ENCODE measurements around the gene SOX13. TPM values are rescaled to one million over a fixed set of nuclear protein-coding genes. Genes with fewer than 3 reads are reported as not detected.
A peak's percentile ranks its signal among the peaks of the same experiment; 100 is the strongest.
"Not testable (repeated sequence)": the region's sequence is repeated elsewhere in the genome, so short reads cannot be mapped to it uniquely, and the experiment has no call there.

The SOX13 gene
- total and polyA plus RNA-seq, 7 experiments from 2014 or later, result 0.24 to 10.1 (median 0.85) TPM; not detected in 2

DNA sequence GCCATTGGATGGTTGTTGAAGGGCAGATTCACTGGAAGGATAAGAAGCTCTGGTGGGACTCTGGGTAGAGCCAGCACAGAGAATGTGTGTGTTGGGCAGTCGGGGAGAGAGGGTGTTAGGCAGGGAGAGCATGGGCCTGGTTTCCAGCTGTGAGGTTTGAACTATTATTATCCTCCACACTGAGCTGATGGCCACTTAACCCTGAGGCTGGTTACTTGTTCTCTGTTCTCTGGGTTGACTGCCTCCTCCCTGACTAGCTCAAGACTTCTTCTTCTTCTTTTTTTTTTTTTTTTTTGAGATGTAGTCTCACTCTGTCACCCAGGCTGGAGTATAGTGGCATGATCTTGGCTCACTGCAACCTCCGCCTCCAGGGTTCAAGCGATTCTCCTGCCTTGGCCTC, 17.2 kb downstream of the SOX13 start:
- H3K4me1 ChIP-seq (ENCODE audit: control insufficient read depth in 2 of 2, insufficient read depth in 2 of 2, low read length in 2 of 2); H3K36me3 ChIP-seq (ENCODE audit: control insufficient read depth in 2 of 3, insufficient read depth in 3 of 3, low read length in 3 of 3); intact Hi-C loops (cut with micrococcal nuclease); DNase-seq; H3K27ac Mint-ChIP-seq; H3K36me3 Mint-ChIP-seq; H3K27ac ChIP-seq (ENCODE audit: low read depth, low read length); POLR2A ChIA-PET; H3K4me1 Mint-ChIP-seq; H3K4me3 ChIP-seq (ENCODE audit: low read length); H3K27me3 ChIP-seq (ENCODE audit: control insufficient read depth in 2 of 2, insufficient read depth in 2 of 2, low read length in 2 of 2); H3K9me3 ChIP-seq (ENCODE audit: control insufficient read depth in 2 of 3, low read length in 3 of 3); H3K4me3 Mint-ChIP-seq; ATAC-seq; H3K9me3 Mint-ChIP-seq; H3K27me3 Mint-ChIP-seq: not testable (repeated sequence)
- CTCF ChIA-PET, result interaction anchor here (0.6 kb wide), 1 partner anchor 13 kb away, joined by 4 read pairs; no protein-coding TSS in a partner anchor

DNA sequence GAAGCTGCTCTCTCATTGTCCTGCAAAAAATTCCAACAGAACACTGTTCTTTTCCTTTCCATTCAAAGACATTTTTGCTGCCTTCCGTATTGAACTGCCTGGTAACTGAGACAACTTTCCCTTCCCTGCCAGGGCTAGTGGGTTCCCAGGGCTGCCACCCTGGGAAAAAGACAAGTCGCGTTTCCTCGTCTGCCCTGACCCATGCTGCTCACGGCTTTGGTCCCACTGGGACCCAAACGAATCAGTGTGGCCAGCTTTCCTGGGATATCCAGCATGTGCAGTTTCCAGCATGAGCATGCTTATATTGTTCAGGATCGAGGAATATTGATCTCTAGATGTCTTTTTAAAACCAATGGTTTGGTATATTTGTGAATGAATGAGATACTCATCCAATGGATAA, 18.2 kb downstream of the SOX13 start:
- no peak for ATAC-seq
- intact Hi-C loops (cut with micrococcal nuclease), result no loop called here
- no peak for DNase-seq
- peaks cover 0 to 4% (median 0%) of the 10 kb centered on the region in 5 donors for H3K27me3 Mint-ChIP-seq
- Histone ChIP-seq H3K4me1 (ENCODE audit: control insufficient read depth in 2 of 2, insufficient read depth in 2 of 2, low read length in 2 of 2) (no peaks in the 10 kb centered on the region), H3K4me3 (ENCODE audit: low read length) (no peak overlapping the region), H3K27me3 (ENCODE audit: control insufficient read depth in 2 of 2, insufficient read depth in 2 of 2, low read length in 2 of 2) (no peaks in the 10 kb centered on the region), H3K27ac (ENCODE audit: low read depth, low read length) (no peak overlapping the region), H3K36me3 (ENCODE audit: control insufficient read depth in 2 of 3, insufficient read depth in 3 of 3, low read length in 3 of 3) (no peaks in the 10 kb centered on the region), H3K9me3 (ENCODE audit: control insufficient read depth in 2 of 3, low read length in 3 of 3) (no peaks in the 10 kb centered on the region)
- POLR2A ChIA-PET, result no interaction called here
- H3K36me3 Mint-ChIP-seq, result no peaks in the 10 kb centered on the region
- H3K9me3 Mint-ChIP-seq, result no peaks in the 10 kb centered on the region
- H3K4me3 Mint-ChIP-seq, result no peak overlapping the region
- CTCF ChIA-PET, result no interaction called here
- H3K27ac Mint-ChIP-seq, result no peak overlapping the region
- H3K4me1 Mint-ChIP-seq, result peaks cover 0 to 4% (median 0%) of the 10 kb centered on the region in 7 donors

DNA sequence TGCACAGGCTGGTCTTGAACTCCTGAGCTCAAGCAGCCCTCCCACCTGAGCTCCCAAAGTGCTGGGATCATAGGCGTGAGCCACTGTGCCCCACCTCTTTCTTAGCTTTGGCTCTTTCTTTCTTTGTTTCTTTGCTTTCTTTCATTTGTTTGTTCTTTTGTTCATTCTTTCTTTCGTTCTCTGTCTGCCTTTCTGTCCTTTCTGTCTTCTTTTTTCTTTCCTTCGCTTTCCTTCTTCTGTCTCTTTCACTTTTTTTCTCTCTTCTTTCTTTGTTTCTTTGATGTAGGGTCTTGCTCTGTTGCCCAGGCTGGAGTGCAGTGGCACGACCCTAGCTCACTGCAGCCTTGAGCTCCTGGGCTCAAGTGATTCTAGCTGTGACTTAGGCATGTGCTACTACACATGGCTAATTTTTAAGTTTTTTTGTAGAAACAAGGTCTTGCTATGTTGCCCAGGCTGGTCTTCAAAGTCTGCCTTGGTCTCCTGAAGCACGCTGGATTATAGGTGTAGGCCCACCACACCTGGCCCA, 18.9 kb downstream of the SOX13 start:
- DNase-seq (no peak), ATAC-seq (no peak)
- H3K27me3 ChIP-seq (ENCODE audit: control insufficient read depth in 2 of 2, insufficient read depth in 2 of 2, low read length in 2 of 2), result no peaks in the 10 kb centered on the region
- H3K36me3 Mint-ChIP-seq, result no peaks in the 10 kb centered on the region
- intact Hi-C loops (cut with micrococcal nuclease), result no loop called here
- H3K4me3 Mint-ChIP-seq, result no peak overlapping the region
- H3K9me3 ChIP-seq (ENCODE audit: control insufficient read depth in 2 of 3, low read length in 3 of 3), result no peaks in the 10 kb centered on the region
- peaks cover 0 to 4% (median 0%) of the 10 kb centered on the region in 5 donors for H3K27me3 Mint-ChIP-seq
- ChIA-PET CTCF (no interaction called here), POLR2A (no interaction called here)
- H3K4me1 ChIP-seq (ENCODE audit: control insufficient read depth in 2 of 2, insufficient read depth in 2 of 2, low read length in 2 of 2), result no peaks in the 10 kb centered on the region
- H3K27ac Mint-ChIP-seq, result no peak overlapping the region
- no peak overlapping the region for H3K27ac ChIP-seq (ENCODE audit: low read depth, low read length)
- no peaks in the 10 kb centered on the region for H3K36me3 ChIP-seq (ENCODE audit: control insufficient read depth in 2 of 3, insufficient read depth in 3 of 3, low read length in 3 of 3)
- H3K9me3 Mint-ChIP-seq, result no peaks in the 10 kb centered on the region
- H3K4me1 Mint-ChIP-seq, result peaks cover 0 to 5% (median 0%) of the 10 kb centered on the region in 7 donors
- no peak overlapping the region for H3K4me3 ChIP-seq (ENCODE audit: low read length)

DNA sequence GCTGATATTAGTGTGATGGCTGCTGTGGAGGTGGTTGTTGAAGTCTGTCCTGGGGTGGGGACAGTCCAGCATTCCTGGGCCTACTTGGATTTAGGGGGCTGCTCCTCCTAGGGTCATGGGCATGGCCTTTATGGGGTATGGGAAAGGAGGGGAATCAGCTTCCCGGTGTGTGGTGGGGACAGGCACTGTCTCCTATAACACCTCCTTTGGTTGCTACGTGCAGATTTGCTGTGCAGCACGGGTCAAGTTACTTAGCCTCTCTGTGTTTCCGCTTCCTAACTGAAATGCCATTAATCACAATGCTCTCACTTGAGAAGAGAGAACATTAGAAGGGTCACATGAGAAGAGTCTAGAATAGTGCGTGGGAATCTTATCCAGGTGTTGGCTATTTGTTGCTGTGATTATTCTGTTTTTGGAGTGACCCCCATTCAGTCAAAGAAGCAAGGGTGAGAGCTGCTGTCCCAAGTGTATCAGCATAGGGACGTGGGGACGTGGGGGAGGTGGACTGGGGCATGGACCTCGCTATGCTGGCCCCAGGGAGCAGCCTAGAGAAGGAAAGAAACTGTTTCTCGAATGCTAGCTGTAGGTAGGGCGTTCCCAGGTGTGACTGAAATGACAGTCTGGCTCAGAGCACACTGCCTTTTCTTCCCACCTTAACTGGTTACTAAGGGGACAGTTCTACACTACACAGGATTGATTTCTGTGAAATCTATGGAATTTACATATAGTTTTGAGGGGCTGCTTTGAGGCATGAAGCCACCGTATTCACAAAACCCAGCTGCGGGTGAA, 19.9 kb downstream of the SOX13 start:
- DNase-seq (no peak), ATAC-seq (no peak)
- H3K27me3 ChIP-seq (ENCODE audit: control insufficient read depth in 2 of 2, insufficient read depth in 2 of 2, low read length in 2 of 2), result no peaks in the 10 kb centered on the region
- no peaks in the 10 kb centered on the region for H3K4me1 ChIP-seq (ENCODE audit: control insufficient read depth in 2 of 2, insufficient read depth in 2 of 2, low read length in 2 of 2)
- intact Hi-C loops (cut with micrococcal nuclease), result no loop called here
- H3K27ac ChIP-seq (ENCODE audit: low read depth, low read length), result no peak overlapping the region
- Mint-ChIP-seq H3K27ac (peak overlapping the region in 1 of 9 donors; percentile 27), H3K9me3 (no peaks in the 10 kb centered on the region), H3K36me3 (no peaks in the 10 kb centered on the region), H3K4me3 (no peak overlapping the region), H3K4me1 (peaks cover 0 to 6% (median 0%) of the 10 kb centered on the region in 7 donors), H3K27me3 (peaks cover 0 to 4% (median 0%) of the 10 kb centered on the region in 5 donors)
- ChIA-PET POLR2A (no interaction called here), CTCF (no interaction called here)
- no peaks in the 10 kb centered on the region for H3K9me3 ChIP-seq (ENCODE audit: control insufficient read depth in 2 of 3, low read length in 3 of 3)
- no peak overlapping the region for H3K4me3 ChIP-seq (ENCODE audit: low read length)
- H3K36me3 ChIP-seq (ENCODE audit: control insufficient read depth in 2 of 3, insufficient read depth in 3 of 3, low read length in 3 of 3), result no peaks in the 10 kb centered on the region

DNA sequence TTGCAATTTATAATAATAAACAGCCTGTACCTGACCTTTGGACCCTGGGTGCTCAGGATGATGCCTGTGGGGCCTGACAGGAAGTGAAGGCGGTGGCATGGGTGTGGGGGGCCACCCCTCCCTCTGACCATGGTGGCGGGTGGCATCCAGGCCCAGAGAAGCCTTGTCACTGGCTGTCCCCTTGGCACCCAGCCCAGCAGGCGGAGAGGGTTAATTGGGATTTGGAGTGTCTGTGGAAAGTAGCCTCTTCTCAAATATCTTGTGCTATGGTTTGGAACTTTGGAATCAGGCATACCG, 20.5 kb downstream of the SOX13 start:
- Mint-ChIP-seq H3K27ac (no peak overlapping the region), H3K27me3 (peaks cover 0 to 4% (median 0%) of the 10 kb centered on the region in 5 donors)
- CTCF ChIA-PET, result no interaction called here

DNA sequence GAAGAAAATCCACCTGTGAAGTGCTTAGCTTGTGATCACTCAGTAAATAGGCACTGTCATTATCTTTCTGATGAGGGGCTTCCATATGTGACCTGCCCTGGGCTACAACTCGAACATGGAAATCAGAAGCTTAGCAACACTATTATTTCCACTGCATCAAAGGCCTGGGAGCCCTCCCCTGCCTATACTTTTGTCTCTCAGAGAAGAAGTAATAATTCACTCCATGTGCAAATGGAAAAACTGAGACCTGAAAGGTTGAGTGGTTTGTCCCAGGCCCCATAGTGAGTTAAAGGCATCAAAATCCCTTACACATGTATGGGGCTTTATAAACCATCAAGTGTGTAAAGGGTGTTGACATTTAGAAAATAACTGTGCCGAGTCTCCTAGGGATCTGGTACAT, 20.9 kb downstream of the SOX13 start:
- POLR2A ChIA-PET, result no interaction called here

More for the DNA sequence above, 20.5 kb downstream of the SOX13 start:
- no peak overlapping the region for H3K4me3 ChIP-seq (ENCODE audit: low read length)
- H3K27ac ChIP-seq (ENCODE audit: low read depth, low read length), result no peak overlapping the region
- H3K4me1 ChIP-seq (ENCODE audit: control insufficient read depth in 2 of 2, insufficient read depth in 2 of 2, low read length in 2 of 2), result no peaks in the 10 kb centered on the region
- H3K27me3 ChIP-seq (ENCODE audit: control insufficient read depth in 2 of 2, insufficient read depth in 2 of 2, low read length in 2 of 2), result no peaks in the 10 kb centered on the region
- Mint-ChIP-seq H3K36me3 (no peaks in the 10 kb centered on the region), H3K9me3 (no peaks in the 10 kb centered on the region), H3K4me1 (peaks cover 0 to 6% (median 0%) of the 10 kb centered on the region in 7 donors), H3K4me3 (no peak overlapping the region)
- POLR2A ChIA-PET, result no interaction called here
- intact Hi-C loops (cut with micrococcal nuclease), result no loop called here
- no peak for DNase-seq
- H3K9me3 ChIP-seq (ENCODE audit: control insufficient read depth in 2 of 3, low read length in 3 of 3), result no peaks in the 10 kb centered on the region
- no peak for ATAC-seq
- H3K36me3 ChIP-seq (ENCODE audit: control insufficient read depth in 2 of 3, insufficient read depth in 3 of 3, low read length in 3 of 3), result no peaks in the 10 kb centered on the region

DNA sequence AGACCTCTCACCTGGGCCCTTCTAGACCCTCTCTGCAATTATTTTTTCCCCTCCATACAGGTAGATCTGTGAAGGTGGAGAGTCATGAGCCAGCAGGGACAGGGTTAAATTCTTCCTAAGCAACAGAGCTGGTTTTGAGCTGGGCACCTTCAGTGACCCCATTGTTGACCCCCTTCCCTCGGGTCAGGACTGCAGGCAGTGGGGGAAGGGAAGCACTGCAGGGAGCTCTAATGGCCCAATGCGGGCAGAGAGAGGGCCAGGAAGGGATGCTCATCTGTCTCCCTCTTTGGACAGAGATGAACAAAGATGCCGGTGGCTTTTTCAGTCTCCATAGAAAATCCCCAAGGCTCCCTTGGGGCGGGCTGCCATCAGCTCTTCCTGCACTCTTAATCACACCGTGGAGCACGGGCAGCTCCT, 21.4 kb downstream of the SOX13 start:
- Mint-ChIP-seq H3K36me3 (no peaks in the 10 kb centered on the region), H3K4me3 (no peak overlapping the region), H3K27me3 (peaks cover 0 to 4% (median 0%) of the 10 kb centered on the region in 5 donors), H3K27ac (no peak overlapping the region), H3K4me1 (peaks cover 0 to 3% (median 0%) of the 10 kb centered on the region in 7 donors), H3K9me3 (no peaks in the 10 kb centered on the region)
- no peak for DNase-seq
- no peaks in the 10 kb centered on the region for H3K27me3 ChIP-seq (ENCODE audit: control insufficient read depth in 2 of 2, insufficient read depth in 2 of 2, low read length in 2 of 2)
- H3K4me1 ChIP-seq (ENCODE audit: control insufficient read depth in 2 of 2, insufficient read depth in 2 of 2, low read length in 2 of 2), result no peaks in the 10 kb centered on the region
- H3K27ac ChIP-seq (ENCODE audit: low read depth, low read length), result no peak overlapping the region
- intact Hi-C loops (cut with micrococcal nuclease), result no loop called here
- no peaks in the 10 kb centered on the region for H3K36me3 ChIP-seq (ENCODE audit: control insufficient read depth in 2 of 3, insufficient read depth in 3 of 3, low read length in 3 of 3)
- ChIA-PET POLR2A (no interaction called here), CTCF (no interaction called here)
- H3K4me3 ChIP-seq (ENCODE audit: low read length), result no peak overlapping the region
- no peaks in the 10 kb centered on the region for H3K9me3 ChIP-seq (ENCODE audit: control insufficient read depth in 2 of 3, low read length in 3 of 3)
- ATAC-seq, result no peak

More for the DNA sequence above, 20.9 kb downstream of the SOX13 start:
- Mint-ChIP-seq H3K27ac (no peak overlapping the region), H3K4me3 (no peak overlapping the region), H3K27me3 (peaks cover 0 to 4% (median 0%) of the 10 kb centered on the region in 5 donors), H3K36me3 (no peaks in the 10 kb centered on the region), H3K4me1 (peaks cover 0 to 4% (median 0%) of the 10 kb centered on the region in 7 donors), H3K9me3 (no peaks in the 10 kb centered on the region)
- DNase-seq, result no peak
- Histone ChIP-seq H3K27ac (ENCODE audit: low read depth, low read length) (no peak overlapping the region), H3K36me3 (ENCODE audit: control insufficient read depth in 2 of 3, insufficient read depth in 3 of 3, low read length in 3 of 3) (no peaks in the 10 kb centered on the region), H3K27me3 (ENCODE audit: control insufficient read depth in 2 of 2, insufficient read depth in 2 of 2, low read length in 2 of 2) (no peaks in the 10 kb centered on the region), H3K4me3 (ENCODE audit: low read length) (no peak overlapping the region), H3K4me1 (ENCODE audit: control insufficient read depth in 2 of 2, insufficient read depth in 2 of 2, low read length in 2 of 2) (no peaks in the 10 kb centered on the region), H3K9me3 (ENCODE audit: control insufficient read depth in 2 of 3, low read length in 3 of 3) (no peaks in the 10 kb centered on the region)
- CTCF ChIA-PET, result no interaction called here
- no peak for ATAC-seq
- intact Hi-C loops (cut with micrococcal nuclease), result no loop called here
